WTC11 (cell line): ENCODE results near the gene HLA-DPB1. TPM values are rescaled to one million over a fixed set of nuclear protein-coding genes. Genes with fewer than 3 reads are reported as not detected.

Experiments used
- ATAC-seq: fragments of 200-7000 bp; cut with Tn5 transposase; 2 replicates; pipeline ENCODE4 v1.10.0; 2021; ENCODE audit warnings: mild to moderate bottlenecking, moderate library complexity
- CTCF ChIA-PET: fragments of 300-600 bp; sonication (Branson Sonifier 250); formaldehyde crosslinking; loops from one replicate; lab custom pipeline; 2021; ENCODE audit warnings: antibody characterized with exemption; lab: Charles Lee
- POLR2A ChIA-PET: fragments of 350-600 bp; sonication (Branson Sonifier 250); formaldehyde crosslinking; loops from one replicate; lab custom pipeline; 2021; ENCODE audit warnings: antibody characterized with exemption; lab: Charles Lee
- DNase-seq: peaks from one replicate; pipeline ENCODE4 v3.0.0; 2021; ENCODE audit warnings: low spot score
- H3K27ac Mint-ChIP-seq: 2 replicates; pipeline ENCODE4 v1.8.0; 2021; ENCODE audit warnings: mixed read lengths
- H3K27me3 Mint-ChIP-seq: 2 replicates; pipeline ENCODE4 v1.8.0; 2021; ENCODE audit warnings: low read depth, mild to moderate bottlenecking, moderate library complexity, mixed read lengths
- H3K36me3 Mint-ChIP-seq: 2 replicates; pipeline ENCODE4 v1.8.0; 2021; ENCODE audit warnings: mixed read lengths
- H3K4me1 Mint-ChIP-seq: 2 replicates; pipeline ENCODE4 v1.8.0; 2022; ENCODE audit warnings: mixed read lengths
- H3K4me3 Mint-ChIP-seq: 2 replicates; pipeline ENCODE4 v1.8.0; 2021; ENCODE audit warnings: mild to moderate bottlenecking, moderate library complexity, mixed read lengths
- H3K9me3 Mint-ChIP-seq: 2 replicates; pipeline ENCODE4 v1.8.0; 2021; ENCODE audit warnings: mixed read lengths
- ETV6 ChIP-seq: sonication (generic); formaldehyde crosslinking; IDR thresholded peaks from 2 replicates; pipeline ENCODE4 v1.8.1; 2022; ENCODE audit warnings: mild to moderate bottlenecking, missing genetic modification reagents
- JAZF1 ChIP-seq: fragments of 250-450 bp; sonication (Bioruptor Pico); IDR thresholded peaks from 2 replicates; pipeline ENCODE4 v1.9.0; 2021; ENCODE audit warnings: moderate library complexity, mild to moderate bottlenecking, inconsistent platforms
- JUN ChIP-seq: sonication (generic); formaldehyde crosslinking; IDR thresholded peaks from 2 replicates; pipeline ENCODE4 v1.8.0; 2023; ENCODE audit warnings: mild to moderate bottlenecking, missing genetic modification reagents
- MYBL2 ChIP-seq: sonication (generic); formaldehyde crosslinking; IDR thresholded peaks from 2 replicates; pipeline ENCODE4 v1.8.1; 2023; ENCODE audit warnings: mild to moderate bottlenecking, moderate library complexity, missing genetic modification reagents
- NFYB ChIP-seq: sonication (generic); formaldehyde crosslinking; conservative IDR thresholded peaks from 2 replicates; pipeline ENCODE4 v1.8.0; 2022; ENCODE audit warnings: low read depth, missing genetic modification reagents
- TCF7 ChIP-seq: sonication (generic); formaldehyde crosslinking; IDR thresholded peaks from 2 replicates; pipeline ENCODE4 v1.8.0; 2022; ENCODE audit warnings: mild to moderate bottlenecking, low read depth, missing genetic modification reagents, moderate library complexity
- ZNF121 ChIP-seq: sonication (generic); formaldehyde crosslinking; IDR thresholded peaks from 2 replicates; pipeline ENCODE4 v1.8.0; 2023; ENCODE audit warnings: missing genetic modification reagents
- ZNF396 ChIP-seq: fragments of 250-450 bp; sonication (Bioruptor Pico); IDR thresholded peaks from 2 replicates; pipeline ENCODE4 v1.8.0; 2021; ENCODE audit warnings: mild to moderate bottlenecking, moderate library complexity, borderline replicate concordance
- total RNA-seq: library from RNA; stranded (reverse); gene quantifications from 3 replicates; pipeline ENCODE4 v1.2.3, GENCODE V29; 2021
- TF ChIP-seq, protein P1 (sequence below): sonication (generic); formaldehyde crosslinking; IDR thresholded peaks from 2 replicates; pipeline ENCODE4 v1.8.1; 2022; ENCODE audit warnings: low read depth, mild to moderate bottlenecking, moderate library complexity, missing genetic modification reagents, borderline replicate concordance
- TF ChIP-seq, protein P2 (sequence below): sonication (generic); formaldehyde crosslinking; conservative IDR thresholded peaks from 2 replicates; pipeline ENCODE4 v1.8.1; 2023; ENCODE audit warnings: mild to moderate bottlenecking, low read depth, missing genetic modification reagents, moderate library complexity
- TF ChIP-seq, protein P3 (sequence below): sonication (generic); formaldehyde crosslinking; IDR thresholded peaks from 2 replicates; pipeline ENCODE4 v1.8.0; 2022; ENCODE audit warnings: missing genetic modification reagents
- TF ChIP-seq, protein P4 (sequence below): sonication (generic); formaldehyde crosslinking; IDR thresholded peaks from 2 replicates; pipeline ENCODE4 v1.8.1; 2023; ENCODE audit warnings: mild to moderate bottlenecking, missing genetic modification reagents
- TF ChIP-seq, protein P5 (sequence below): sonication (generic); formaldehyde crosslinking; IDR thresholded peaks from 2 replicates; pipeline ENCODE4 v1.8.0; 2023; ENCODE audit warnings: missing genetic modification reagents, mild to moderate bottlenecking, borderline replicate concordance
- TF ChIP-seq, protein P6 (sequence below): fragments of 250-450 bp; sonication (Bioruptor Pico); IDR thresholded peaks from 2 replicates; pipeline ENCODE4 v1.9.0; 2021; ENCODE audit warnings: mild to moderate bottlenecking, borderline replicate concordance
- TF ChIP-seq, protein P7 (sequence below): fragments of 250-450 bp; sonication (Bioruptor Pico); IDR thresholded peaks from 2 replicates; pipeline ENCODE4 v1.9.0; 2021; ENCODE audit warnings: mild to moderate bottlenecking
- TF ChIP-seq, protein P8 (sequence below): sonication (generic); formaldehyde crosslinking; IDR thresholded peaks from 2 replicates; pipeline ENCODE4 v1.8.1; 2022; ENCODE audit warnings: missing genetic modification reagents, borderline replicate concordance

The HLA-DPB1 gene
- total RNA-seq, 1 experiment from 2014 or later = 18.0 TPM

DNA sequence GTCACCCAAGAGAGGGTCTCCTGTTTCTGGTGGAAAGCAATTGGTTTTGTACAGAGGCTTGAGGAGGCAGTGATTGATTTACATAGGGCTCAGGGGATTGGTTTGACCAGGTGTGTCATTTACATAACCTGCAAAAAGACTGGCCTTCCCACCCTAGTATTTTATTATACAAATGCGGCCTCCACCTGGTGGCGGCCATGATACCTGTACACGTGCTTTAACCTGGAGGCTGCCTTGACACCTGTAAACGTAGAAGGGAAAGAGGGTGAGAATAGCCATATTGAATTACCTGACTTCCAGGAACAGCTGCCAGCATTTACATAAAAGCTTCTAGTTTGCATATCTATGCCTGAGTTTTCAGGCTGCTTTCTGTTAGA lies 48.7 kb downstream of the HLA-DPB1 start:
- Mint-ChIP-seq H3K27ac (peak overlapping the region; percentile 98), H3K27me3 (peaks cover 2% of the 10 kb centered on the region; the same call in 1 of the 2 replicates), H3K9me3 (peaks cover 19% of the 10 kb centered on the region), H3K4me3 (peak overlapping the region; percentile 60), H3K36me3 (peaks cover 55% of the 10 kb centered on the region), H3K4me1 (peaks cover 68% of the 10 kb centered on the region)
- DNase-seq (peak; percentile 51), ATAC-seq (peak; percentile 78)
- POLR2A ChIA-PET = interaction anchor here (0.9 kb wide), 1 partner anchor 153 kb away, joined by 3 read pairs; no protein-coding TSS in a partner anchor
- CTCF ChIA-PET = interaction anchor here (0.7 to 4.8 kb wide), 23 partner anchors 9 to 330 kb away, joined by 3 to 76 read pairs (median 8); partner anchors contain the start of genes B3GALT4, HLA-DOA, RING1 and TAP2
- TF ChIP-seq, protein P1, sequence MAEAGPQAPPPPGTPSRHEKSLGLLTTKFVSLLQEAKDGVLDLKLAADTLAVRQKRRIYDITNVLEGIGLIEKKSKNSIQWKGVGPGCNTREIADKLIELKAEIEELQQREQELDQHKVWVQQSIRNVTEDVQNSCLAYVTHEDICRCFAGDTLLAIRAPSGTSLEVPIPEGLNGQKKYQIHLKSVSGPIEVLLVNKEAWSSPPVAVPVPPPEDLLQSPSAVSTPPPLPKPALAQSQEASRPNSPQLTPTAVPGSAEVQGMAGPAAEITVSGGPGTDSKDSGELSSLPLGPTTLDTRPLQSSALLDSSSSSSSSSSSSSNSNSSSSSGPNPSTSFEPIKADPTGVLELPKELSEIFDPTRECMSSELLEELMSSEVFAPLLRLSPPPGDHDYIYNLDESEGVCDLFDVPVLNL (CRISPR knock-in tag) = no peak
- TF ChIP-seq ZNF396 (no peak), ETV6 (no peak), JAZF1 (CRISPR knock-in tag) (no peak), ZNF121 (CRISPR knock-in tag) (no peak), TCF7 (CRISPR knock-in tag) (no peak), MYBL2 (CRISPR knock-in tag) (no peak), NFYB (CRISPR knock-in tag) (no peak), JUN (CRISPR knock-in tag) (no peak)
- TF ChIP-seq, protein P2, sequence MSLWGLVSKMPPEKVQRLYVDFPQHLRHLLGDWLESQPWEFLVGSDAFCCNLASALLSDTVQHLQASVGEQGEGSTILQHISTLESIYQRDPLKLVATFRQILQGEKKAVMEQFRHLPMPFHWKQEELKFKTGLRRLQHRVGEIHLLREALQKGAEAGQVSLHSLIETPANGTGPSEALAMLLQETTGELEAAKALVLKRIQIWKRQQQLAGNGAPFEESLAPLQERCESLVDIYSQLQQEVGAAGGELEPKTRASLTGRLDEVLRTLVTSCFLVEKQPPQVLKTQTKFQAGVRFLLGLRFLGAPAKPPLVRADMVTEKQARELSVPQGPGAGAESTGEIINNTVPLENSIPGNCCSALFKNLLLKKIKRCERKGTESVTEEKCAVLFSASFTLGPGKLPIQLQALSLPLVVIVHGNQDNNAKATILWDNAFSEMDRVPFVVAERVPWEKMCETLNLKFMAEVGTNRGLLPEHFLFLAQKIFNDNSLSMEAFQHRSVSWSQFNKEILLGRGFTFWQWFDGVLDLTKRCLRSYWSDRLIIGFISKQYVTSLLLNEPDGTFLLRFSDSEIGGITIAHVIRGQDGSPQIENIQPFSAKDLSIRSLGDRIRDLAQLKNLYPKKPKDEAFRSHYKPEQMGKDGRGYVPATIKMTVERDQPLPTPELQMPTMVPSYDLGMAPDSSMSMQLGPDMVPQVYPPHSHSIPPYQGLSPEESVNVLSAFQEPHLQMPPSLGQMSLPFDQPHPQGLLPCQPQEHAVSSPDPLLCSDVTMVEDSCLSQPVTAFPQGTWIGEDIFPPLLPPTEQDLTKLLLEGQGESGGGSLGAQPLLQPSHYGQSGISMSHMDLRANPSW (CRISPR knock-in tag) = no peak
- TF ChIP-seq, protein P3, sequence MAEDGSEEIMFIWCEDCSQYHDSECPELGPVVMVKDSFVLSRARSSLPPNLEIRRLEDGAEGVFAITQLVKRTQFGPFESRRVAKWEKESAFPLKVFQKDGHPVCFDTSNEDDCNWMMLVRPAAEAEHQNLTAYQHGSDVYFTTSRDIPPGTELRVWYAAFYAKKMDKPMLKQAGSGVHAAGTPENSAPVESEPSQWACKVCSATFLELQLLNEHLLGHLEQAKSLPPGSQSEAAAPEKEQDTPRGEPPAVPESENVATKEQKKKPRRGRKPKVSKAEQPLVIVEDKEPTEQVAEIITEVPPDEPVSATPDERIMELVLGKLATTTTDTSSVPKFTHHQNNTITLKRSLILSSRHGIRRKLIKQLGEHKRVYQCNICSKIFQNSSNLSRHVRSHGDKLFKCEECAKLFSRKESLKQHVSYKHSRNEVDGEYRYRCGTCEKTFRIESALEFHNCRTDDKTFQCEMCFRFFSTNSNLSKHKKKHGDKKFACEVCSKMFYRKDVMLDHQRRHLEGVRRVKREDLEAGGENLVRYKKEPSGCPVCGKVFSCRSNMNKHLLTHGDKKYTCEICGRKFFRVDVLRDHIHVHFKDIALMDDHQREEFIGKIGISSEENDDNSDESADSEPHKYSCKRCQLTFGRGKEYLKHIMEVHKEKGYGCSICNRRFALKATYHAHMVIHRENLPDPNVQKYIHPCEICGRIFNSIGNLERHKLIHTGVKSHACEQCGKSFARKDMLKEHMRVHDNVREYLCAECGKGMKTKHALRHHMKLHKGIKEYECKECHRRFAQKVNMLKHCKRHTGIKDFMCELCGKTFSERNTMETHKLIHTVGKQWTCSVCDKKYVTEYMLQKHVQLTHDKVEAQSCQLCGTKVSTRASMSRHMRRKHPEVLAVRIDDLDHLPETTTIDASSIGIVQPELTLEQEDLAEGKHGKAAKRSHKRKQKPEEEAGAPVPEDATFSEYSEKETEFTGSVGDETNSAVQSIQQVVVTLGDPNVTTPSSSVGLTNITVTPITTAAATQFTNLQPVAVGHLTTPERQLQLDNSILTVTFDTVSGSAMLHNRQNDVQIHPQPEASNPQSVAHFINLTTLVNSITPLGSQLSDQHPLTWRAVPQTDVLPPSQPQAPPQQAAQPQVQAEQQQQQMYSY (CRISPR knock-in tag) = no peak
- TF ChIP-seq, protein P4, sequence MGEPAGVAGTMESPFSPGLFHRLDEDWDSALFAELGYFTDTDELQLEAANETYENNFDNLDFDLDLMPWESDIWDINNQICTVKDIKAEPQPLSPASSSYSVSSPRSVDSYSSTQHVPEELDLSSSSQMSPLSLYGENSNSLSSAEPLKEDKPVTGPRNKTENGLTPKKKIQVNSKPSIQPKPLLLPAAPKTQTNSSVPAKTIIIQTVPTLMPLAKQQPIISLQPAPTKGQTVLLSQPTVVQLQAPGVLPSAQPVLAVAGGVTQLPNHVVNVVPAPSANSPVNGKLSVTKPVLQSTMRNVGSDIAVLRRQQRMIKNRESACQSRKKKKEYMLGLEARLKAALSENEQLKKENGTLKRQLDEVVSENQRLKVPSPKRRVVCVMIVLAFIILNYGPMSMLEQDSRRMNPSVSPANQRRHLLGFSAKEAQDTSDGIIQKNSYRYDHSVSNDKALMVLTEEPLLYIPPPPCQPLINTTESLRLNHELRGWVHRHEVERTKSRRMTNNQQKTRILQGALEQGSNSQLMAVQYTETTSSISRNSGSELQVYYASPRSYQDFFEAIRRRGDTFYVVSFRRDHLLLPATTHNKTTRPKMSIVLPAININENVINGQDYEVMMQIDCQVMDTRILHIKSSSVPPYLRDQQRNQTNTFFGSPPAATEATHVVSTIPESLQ (CRISPR knock-in tag) = no peak
- TF ChIP-seq, protein P5, sequence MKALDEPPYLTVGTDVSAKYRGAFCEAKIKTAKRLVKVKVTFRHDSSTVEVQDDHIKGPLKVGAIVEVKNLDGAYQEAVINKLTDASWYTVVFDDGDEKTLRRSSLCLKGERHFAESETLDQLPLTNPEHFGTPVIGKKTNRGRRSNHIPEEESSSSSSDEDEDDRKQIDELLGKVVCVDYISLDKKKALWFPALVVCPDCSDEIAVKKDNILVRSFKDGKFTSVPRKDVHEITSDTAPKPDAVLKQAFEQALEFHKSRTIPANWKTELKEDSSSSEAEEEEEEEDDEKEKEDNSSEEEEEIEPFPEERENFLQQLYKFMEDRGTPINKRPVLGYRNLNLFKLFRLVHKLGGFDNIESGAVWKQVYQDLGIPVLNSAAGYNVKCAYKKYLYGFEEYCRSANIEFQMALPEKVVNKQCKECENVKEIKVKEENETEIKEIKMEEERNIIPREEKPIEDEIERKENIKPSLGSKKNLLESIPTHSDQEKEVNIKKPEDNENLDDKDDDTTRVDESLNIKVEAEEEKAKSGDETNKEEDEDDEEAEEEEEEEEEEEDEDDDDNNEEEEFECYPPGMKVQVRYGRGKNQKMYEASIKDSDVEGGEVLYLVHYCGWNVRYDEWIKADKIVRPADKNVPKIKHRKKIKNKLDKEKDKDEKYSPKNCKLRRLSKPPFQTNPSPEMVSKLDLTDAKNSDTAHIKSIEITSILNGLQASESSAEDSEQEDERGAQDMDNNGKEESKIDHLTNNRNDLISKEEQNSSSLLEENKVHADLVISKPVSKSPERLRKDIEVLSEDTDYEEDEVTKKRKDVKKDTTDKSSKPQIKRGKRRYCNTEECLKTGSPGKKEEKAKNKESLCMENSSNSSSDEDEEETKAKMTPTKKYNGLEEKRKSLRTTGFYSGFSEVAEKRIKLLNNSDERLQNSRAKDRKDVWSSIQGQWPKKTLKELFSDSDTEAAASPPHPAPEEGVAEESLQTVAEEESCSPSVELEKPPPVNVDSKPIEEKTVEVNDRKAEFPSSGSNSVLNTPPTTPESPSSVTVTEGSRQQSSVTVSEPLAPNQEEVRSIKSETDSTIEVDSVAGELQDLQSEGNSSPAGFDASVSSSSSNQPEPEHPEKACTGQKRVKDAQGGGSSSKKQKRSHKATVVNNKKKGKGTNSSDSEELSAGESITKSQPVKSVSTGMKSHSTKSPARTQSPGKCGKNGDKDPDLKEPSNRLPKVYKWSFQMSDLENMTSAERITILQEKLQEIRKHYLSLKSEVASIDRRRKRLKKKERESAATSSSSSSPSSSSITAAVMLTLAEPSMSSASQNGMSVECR = no peak
- TF ChIP-seq, protein P6, sequence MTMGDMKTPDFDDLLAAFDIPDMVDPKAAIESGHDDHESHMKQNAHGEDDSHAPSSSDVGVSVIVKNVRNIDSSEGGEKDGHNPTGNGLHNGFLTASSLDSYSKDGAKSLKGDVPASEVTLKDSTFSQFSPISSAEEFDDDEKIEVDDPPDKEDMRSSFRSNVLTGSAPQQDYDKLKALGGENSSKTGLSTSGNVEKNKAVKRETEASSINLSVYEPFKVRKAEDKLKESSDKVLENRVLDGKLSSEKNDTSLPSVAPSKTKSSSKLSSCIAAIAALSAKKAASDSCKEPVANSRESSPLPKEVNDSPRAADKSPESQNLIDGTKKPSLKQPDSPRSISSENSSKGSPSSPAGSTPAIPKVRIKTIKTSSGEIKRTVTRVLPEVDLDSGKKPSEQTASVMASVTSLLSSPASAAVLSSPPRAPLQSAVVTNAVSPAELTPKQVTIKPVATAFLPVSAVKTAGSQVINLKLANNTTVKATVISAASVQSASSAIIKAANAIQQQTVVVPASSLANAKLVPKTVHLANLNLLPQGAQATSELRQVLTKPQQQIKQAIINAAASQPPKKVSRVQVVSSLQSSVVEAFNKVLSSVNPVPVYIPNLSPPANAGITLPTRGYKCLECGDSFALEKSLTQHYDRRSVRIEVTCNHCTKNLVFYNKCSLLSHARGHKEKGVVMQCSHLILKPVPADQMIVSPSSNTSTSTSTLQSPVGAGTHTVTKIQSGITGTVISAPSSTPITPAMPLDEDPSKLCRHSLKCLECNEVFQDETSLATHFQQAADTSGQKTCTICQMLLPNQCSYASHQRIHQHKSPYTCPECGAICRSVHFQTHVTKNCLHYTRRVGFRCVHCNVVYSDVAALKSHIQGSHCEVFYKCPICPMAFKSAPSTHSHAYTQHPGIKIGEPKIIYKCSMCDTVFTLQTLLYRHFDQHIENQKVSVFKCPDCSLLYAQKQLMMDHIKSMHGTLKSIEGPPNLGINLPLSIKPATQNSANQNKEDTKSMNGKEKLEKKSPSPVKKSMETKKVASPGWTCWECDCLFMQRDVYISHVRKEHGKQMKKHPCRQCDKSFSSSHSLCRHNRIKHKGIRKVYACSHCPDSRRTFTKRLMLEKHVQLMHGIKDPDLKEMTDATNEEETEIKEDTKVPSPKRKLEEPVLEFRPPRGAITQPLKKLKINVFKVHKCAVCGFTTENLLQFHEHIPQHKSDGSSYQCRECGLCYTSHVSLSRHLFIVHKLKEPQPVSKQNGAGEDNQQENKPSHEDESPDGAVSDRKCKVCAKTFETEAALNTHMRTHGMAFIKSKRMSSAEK = no peak
- TF ChIP-seq, protein P7, sequence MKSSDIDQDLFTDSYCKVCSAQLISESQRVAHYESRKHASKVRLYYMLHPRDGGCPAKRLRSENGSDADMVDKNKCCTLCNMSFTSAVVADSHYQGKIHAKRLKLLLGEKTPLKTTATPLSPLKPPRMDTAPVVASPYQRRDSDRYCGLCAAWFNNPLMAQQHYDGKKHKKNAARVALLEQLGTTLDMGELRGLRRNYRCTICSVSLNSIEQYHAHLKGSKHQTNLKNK = no peak
- TF ChIP-seq, protein P8, sequence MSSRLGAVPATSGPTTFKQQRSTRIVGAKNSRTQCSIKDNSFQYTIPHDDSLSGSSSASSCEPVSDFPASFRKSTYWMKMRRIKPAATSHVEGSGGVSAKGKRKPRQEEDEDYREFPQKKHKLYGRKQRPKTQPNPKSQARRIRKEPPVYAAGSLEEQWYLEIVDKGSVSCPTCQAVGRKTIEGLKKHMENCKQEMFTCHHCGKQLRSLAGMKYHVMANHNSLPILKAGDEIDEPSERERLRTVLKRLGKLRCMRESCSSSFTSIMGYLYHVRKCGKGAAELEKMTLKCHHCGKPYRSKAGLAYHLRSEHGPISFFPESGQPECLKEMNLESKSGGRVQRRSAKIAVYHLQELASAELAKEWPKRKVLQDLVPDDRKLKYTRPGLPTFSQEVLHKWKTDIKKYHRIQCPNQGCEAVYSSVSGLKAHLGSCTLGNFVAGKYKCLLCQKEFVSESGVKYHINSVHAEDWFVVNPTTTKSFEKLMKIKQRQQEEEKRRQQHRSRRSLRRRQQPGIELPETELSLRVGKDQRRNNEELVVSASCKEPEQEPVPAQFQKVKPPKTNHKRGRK (CRISPR knock-in tag) = no peak
